Esophagus (tissue), 2 donors: ENCODE results near the gene CILP2. TPM values are rescaled to one million over a fixed set of nuclear protein-coding genes. Genes with fewer than 3 reads are reported as not detected.

Source experiments
- H3K27ac ChIP-seq, 2 donors: one replicate each; pipeline ENCODE4 v1.5.1; 2013; ENCODE audit warnings: low read depth in 2 of 2, mild to moderate bottlenecking in 2 of 2, inconsistent platforms in 1 of 2, low read length in 1 of 2, moderate library complexity in 1 of 2
- H3K27me3 ChIP-seq, 2 donors: one replicate each; pipeline ENCODE4 v1.6.1; 2013; ENCODE audit warnings: low read length in 2 of 2, control low read depth in 1 of 2, mild to moderate bottlenecking in 1 of 2; ENCODE audit not compliant: insufficient read depth in 2 of 2, control insufficient read depth in 1 of 2
- H3K36me3 ChIP-seq, 2 donors: one replicate each; pipeline ENCODE4 v1.6.1; 2013; ENCODE audit warnings: low read length in 1 of 2; ENCODE audit not compliant: control insufficient read depth in 2 of 2, insufficient read depth in 2 of 2
- H3K4me1 ChIP-seq, 2 donors: one replicate each; pipeline ENCODE4 v1.6.1; 2013; ENCODE audit warnings: low read length in 1 of 2; ENCODE audit not compliant: control insufficient read depth in 2 of 2, insufficient read depth in 2 of 2
- H3K4me3 ChIP-seq, 2 donors: one replicate each; pipeline ENCODE4 v1.5.1; 2013; ENCODE audit warnings: low read length in 2 of 2, mild to moderate bottlenecking in 2 of 2, low read depth in 1 of 2, moderate library complexity in 1 of 2
- H3K9me3 ChIP-seq, 2 donors: one replicate each; pipeline ENCODE4 v1.6.1; 2013; ENCODE audit warnings: mild to moderate bottlenecking in 2 of 2, low read depth in 1 of 2, low read length in 1 of 2, moderate library complexity in 1 of 2; ENCODE audit not compliant: control insufficient read depth in 2 of 2, insufficient read depth in 1 of 2
- WGBS, 2 donors: extraction: QIAGEN DNeasy Blood & Tissue Kit; methylation state at CpG; one replicate each; pipeline ENCODE4 v1.1.7; 2013; 5-methylcytosine and 5-hydroxymethylcytosine counted together
- polyA plus RNA-seq, 2 donors: library from polyadenylated mRNA; stranded (reverse); fragments of 200-250 nt; gene quantifications; one replicate each; pipeline ENCODE4 v1.2.3, GENCODE V29; 2013
- donor health status: healthy with polysubstance abuse.
- donor health status: Bipolar disorder and iron deficiency.

Gene CILP2
- polyA plus RNA-seq, 2 donors: 0.01 to 0.02 TPM

DNA sequence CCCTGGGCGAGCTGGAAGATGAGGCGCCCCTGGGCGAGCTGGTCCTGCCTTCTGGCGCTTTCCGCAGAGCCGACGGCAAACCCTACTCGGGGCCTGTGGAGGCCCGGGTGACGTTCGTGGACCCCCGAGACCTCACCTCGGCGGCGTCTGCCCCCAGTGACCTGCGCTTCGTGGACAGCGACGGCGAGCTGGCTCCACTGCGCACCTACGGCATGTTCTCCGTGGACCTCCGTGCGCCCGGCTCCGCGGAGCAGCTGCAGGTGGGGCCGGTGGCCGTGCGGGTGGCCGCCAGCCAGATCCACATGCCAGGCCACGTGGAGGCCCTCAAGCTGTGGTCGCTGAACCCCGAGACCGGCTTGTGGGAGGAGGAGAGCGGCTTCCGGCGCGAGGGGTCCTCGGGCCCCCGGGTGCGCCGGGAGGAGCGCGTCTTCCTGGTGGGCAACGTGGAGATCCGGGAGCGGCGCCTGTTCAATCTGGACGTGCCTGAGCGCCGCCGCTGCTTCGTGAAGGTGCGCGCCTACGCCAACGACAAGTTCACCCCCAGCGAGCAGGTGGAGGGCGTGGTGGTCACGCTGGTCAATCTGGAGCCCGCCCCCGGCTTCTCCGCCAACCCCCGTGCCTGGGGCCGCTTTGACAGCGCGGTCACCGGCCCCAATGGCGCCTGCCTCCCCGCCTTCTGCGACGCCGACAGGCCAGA, 6.3 kb downstream of the CILP2 start:
- 88 to 92% methylated on average over 75 of the region's 75 CpGs for WGBS, 2 donors

DNA sequence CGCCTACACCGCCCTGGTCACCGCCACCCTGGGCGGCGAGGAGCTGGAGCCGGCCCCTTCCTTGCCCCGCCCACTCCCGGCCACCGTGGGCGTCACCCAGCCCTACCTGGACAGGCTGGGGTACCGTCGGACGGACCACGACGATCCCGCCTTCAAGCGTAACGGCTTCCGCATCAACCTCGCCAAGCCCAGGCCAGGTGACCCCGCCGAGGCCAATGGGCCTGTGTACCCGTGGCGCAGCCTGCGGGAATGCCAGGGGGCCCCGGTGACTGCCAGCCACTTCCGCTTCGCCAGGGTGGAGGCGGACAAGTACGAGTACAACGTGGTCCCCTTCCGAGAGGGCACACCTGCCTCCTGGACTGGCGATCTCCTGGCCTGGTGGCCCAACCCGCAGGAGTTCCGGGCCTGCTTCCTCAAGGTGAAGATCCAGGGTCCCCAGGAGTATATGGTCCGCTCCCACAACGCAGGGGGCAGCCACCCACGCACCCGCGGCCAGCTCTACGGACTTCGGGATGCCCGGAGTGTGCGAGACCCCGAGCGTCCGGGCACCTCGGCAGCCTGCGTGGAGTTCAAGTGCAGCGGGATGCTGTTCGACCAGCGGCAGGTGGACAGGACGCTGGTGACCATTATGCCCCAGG, 7.0 kb downstream of the CILP2 start:
- no peaks in the 10 kb centered on the region for H3K27me3 ChIP-seq
- peaks cover 0 to 7% of the 10 kb centered on the region in 2 donors for H3K9me3 ChIP-seq
- WGBS, 2 donors: 89 to 93% methylated on average over 53 of the region's 53 CpGs
- no peak overlapping the region for H3K27ac ChIP-seq
- peaks cover 2 to 11% of the 10 kb centered on the region in 2 donors for H3K4me1 ChIP-seq
- H3K36me3 ChIP-seq: no peaks in the 10 kb centered on the region
- H3K4me3 ChIP-seq: no peak overlapping the region

More for the DNA sequence above, 6.3 kb downstream of the CILP2 start:
- Histone ChIP-seq H3K9me3 (peaks cover 0 to 11% of the 10 kb centered on the region in 2 donors), H3K36me3 (no peaks in the 10 kb centered on the region), H3K27ac (no peak overlapping the region), H3K4me3 (no peak overlapping the region), H3K27me3 (peaks cover 0 to 6% of the 10 kb centered on the region in 2 donors), H3K4me1 (peaks cover 2 to 12% of the 10 kb centered on the region in 2 donors)

DNA sequence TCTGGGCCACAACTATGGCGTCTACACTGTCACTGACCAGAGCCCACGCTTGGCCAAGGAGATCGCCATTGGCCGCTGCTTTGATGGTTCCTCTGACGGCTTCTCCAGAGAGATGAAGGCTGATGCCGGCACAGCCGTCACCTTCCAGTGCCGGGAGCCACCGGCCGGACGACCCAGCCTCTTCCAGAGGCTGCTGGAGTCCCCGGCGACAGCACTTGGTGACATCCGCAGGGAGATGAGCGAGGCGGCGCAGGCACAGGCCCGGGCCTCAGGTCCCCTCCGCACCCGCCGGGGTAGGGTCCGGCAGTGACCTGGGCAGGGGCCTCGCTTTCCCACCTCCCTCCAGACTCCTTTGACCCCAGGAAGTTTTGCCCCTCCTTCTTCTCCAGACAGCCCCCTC, 7.6 kb downstream of the CILP2 start:
- H3K9me3 ChIP-seq: peaks cover 0 to 5% of the 10 kb centered on the region in 2 donors
- no peak overlapping the region for H3K27ac ChIP-seq
- no peaks in the 10 kb centered on the region for H3K36me3 ChIP-seq
- H3K27me3 ChIP-seq: no peaks in the 10 kb centered on the region
- peaks cover 2 to 7% of the 10 kb centered on the region in 2 donors for H3K4me1 ChIP-seq
- no peak overlapping the region for H3K4me3 ChIP-seq
- 92 to 93% methylated on average over 23 of the region's 23 CpGs for WGBS, 2 donors

DNA sequence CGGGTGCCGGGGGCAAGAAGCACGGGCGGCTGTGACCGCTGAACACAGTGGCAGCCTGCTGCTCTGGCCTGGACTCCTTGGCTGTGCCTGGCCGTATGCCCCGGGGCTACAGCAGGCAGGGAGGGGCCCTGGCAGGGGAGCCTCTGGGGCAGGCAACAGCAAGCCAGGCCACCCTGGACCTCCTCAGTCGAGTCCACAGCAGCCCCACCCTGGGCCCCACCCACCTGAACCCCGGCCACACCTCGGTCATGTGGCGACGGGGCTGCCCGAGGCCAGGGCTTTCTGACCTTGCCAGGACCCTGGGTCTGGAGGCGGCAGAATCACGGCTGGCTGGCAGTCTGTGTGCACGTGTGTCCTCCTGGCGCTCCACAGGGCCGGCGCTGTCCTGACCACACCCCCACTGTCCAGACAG, 8.7 kb downstream of the CILP2 start:
- 44 to 46% methylated on average over 19 of the region's 19 CpGs for WGBS, 2 donors
- peaks cover 0 to 2% of the 10 kb centered on the region in 2 donors for H3K9me3 ChIP-seq
- no peak overlapping the region for H3K4me3 ChIP-seq

DNA sequence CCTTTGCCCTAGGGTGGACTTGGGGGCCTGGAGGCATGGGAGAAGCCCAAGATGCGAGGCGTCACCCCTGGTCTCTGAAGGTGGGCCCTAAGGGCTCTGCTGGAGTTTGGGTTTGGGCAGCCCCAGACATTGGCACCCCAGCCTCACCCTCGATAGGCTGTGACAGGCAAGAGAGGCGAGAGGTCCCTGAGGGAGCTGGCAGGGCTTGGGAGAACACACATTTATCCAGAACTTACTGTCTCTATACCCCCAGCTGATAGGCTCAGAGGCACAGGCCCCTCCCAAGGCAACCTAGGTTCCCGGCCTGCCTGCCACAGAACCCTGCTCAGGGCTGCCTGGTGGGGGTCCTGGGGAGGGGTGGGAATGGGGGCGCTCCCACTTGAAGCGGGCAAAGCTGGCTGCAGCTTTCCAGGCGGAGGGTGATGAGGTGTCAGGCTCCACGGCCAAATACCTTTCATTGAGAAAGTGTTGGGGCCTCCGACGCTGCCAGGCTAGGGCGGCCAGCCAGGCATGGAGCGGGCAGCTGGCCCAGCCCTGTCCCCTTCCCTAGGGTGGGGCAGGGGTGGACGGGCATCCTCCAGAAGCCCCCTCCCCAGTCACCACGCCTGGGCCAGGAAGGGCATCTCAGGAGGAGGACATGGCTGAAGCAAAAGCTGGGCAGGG, 9.7 kb downstream of the CILP2 start:
- no peaks in the 10 kb centered on the region for H3K27me3 ChIP-seq

More for the DNA sequence above, 8.7 kb downstream of the CILP2 start:
- peaks cover 0 to 2% of the 10 kb centered on the region in 2 donors for H3K4me1 ChIP-seq
- no peaks in the 10 kb centered on the region for H3K36me3 ChIP-seq
- no peaks in the 10 kb centered on the region for H3K27me3 ChIP-seq
- H3K27ac ChIP-seq: no peak overlapping the region

DNA sequence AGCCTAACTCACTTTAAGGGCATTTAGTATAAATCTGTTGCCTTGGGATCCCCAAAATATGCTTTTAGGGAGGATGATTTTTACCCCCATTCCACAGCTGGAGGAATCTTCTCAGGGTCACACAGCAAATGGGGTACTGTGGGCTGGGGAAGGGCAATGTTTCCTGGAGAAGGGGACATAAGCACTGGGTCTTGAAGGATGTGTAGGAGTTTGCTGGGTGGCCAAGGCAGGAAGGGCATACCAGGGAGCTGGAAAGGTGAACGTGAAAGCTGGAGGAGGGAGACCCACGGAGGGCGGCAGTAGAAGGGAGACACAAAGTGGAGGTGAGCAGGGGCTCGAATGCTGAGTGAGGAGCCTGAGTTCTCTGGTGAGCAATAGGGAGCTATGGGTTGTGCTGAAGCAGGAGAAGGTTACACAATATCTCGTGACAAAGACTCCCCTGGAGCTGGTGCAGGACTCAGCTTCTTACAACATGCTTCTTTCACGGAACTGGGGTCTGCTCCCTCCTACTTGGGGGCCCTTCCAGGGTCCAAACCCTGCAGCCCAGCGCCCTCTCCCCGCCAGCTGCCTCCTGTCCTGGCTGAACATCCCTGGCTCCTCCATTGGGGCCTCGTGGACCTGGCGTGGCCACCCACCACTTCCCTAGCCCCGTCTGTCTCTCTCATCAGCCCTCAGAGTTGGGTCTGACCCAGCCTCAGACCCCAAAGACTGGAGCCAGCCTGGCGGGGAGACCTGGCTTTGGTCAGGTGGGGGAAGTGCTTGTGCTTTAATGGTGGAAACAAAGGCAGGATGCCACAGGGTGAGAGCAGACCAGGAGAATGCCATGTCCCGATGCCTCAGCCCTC, 11.1 kb downstream of the CILP2 start:
- WGBS, 2 donors: 66 to 67% methylated on average over 13 of the region's 13 CpGs
- Histone ChIP-seq H3K36me3 (no peaks in the 10 kb centered on the region), H3K4me3 (no peak overlapping the region), H3K27me3 (no peaks in the 10 kb centered on the region), H3K9me3 (peaks cover 0 to 2% of the 10 kb centered on the region in 2 donors), H3K4me1 (peaks cover 0 to 2% of the 10 kb centered on the region in 2 donors), H3K27ac (no peak overlapping the region)

More for the DNA sequence above, 9.7 kb downstream of the CILP2 start:
- Histone ChIP-seq H3K36me3 (no peaks in the 10 kb centered on the region), H3K4me1 (peaks cover 0 to 2% of the 10 kb centered on the region in 2 donors), H3K27ac (no peak overlapping the region), H3K4me3 (no peak overlapping the region), H3K9me3 (peaks cover 0 to 2% of the 10 kb centered on the region in 2 donors)
- 36 to 44% methylated on average over 12 to 15 of the region's 15 CpGs for WGBS, 2 donors

DNA sequence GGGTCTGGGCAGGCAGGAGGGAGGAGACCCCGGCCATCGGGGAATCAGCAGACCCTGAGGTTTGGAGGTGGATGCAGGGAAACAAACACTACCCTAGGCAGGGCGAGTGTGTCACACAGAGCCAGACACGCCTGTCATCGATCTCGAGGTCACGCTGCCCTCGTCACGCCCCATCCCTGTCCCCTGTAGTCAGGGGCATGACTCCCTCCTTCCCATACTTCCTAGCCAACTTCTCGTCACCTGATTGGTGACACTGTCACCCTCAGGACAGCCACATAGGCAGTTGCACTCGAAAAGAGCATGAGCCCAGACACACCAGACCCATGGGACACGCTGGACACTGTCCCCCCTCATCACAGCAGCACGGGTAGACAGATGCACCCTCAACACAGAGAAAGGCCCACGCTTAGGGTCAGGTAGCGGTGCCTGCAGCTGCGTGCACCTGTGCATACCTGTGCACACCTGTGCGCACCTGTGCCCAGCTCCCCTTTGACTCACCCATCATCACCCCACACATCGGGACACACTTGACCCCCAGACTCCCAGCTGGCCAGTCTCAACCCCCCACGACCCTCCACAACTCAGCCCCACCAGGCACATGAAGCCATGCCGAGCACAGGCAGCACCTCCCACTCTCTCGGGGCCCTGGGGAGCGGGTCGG, 11.9 kb downstream of the CILP2 start:
- H3K36me3 ChIP-seq: no peaks in the 10 kb centered on the region
- H3K27me3 ChIP-seq: no peaks in the 10 kb centered on the region
- no peak overlapping the region for H3K27ac ChIP-seq
- WGBS, 2 donors: 59 to 66% methylated on average over 23 of the region's 23 CpGs
- H3K4me1 ChIP-seq: peaks cover 0 to 2% of the 10 kb centered on the region in 2 donors
- no peak overlapping the region for H3K4me3 ChIP-seq
- H3K9me3 ChIP-seq: peaks cover 0 to 2% of the 10 kb centered on the region in 2 donors

DNA sequence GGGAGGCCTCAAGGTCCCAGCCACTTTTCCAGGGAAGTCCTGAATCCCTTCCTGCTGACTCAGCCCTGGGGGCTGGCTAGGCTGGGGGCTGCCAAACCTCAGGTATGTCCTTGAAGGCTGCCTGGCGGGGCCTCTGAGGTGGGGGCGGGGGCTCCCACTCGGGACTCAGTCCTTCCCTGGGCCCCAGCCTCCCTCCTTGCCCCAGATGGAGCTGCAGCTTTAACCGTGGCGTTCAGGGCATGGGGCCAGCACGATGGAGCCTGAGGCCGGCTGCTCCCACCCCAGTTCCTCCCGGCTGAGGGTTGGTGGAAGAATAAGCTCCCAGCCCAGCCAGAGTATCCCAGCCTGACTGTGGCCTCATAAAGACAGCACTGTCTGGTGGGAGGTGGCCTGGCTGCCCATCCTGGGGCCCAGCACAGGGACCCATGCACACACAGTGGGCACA, 12.4 kb downstream of the CILP2 start:
- Histone ChIP-seq H3K36me3 (no peaks in the 10 kb centered on the region), H3K9me3 (peaks cover 0 to 2% of the 10 kb centered on the region in 2 donors)
- WGBS, 2 donors: 42 to 45% methylated on average over 8 of the region's 8 CpGs

More for the DNA sequence above, 12.4 kb downstream of the CILP2 start:
- Histone ChIP-seq H3K27me3 (no peaks in the 10 kb centered on the region), H3K4me1 (peaks cover 0 to 2% of the 10 kb centered on the region in 2 donors), H3K4me3 (no peak overlapping the region), H3K27ac (no peak overlapping the region)
